Measurements from ENCODE around the gene TJP1.
A peak's percentile ranks its signal among the peaks of the same experiment; 100 is the strongest.

Gene TJP1

GRCh38 chr15:29776859-29777258, 45.4 kb downstream of the TJP1 start (continued):
- TF ChIP-seq ISL1 (CRISPR knock-in tag; IDR thresholded peaks at IDR 0.05) = no peak

- TF ChIP-seq SNAI2 (CRISPR knock-in tag; IDR thresholded peaks at IDR 0.05) = no peak
- no peak for TF ChIP-seq CREB5 (CRISPR knock-in tag; IDR thresholded peaks at IDR 0.05; ENCODE audit: low read depth)
- TF ChIP-seq ZNF8 (CRISPR knock-in tag; IDR thresholded peaks at IDR 0.05) = no peak
- no peak for TF ChIP-seq BACH2 (CRISPR knock-in tag; IDR thresholded peaks at IDR 0.05; ENCODE audit: borderline replicate concordance)
- no peak for TF ChIP-seq ISL1 (CRISPR knock-in tag; IDR thresholded peaks at IDR 0.05)
- no peak for TF ChIP-seq ARNTL (CRISPR knock-in tag; IDR thresholded peaks at IDR 0.05; ENCODE audit: borderline replicate concordance, low read depth)
- no peak for TF ChIP-seq OSR1 (CRISPR knock-in tag; IDR thresholded peaks at IDR 0.05)
- TF ChIP-seq ZFP3 (CRISPR knock-in tag; IDR thresholded peaks at IDR 0.05) = no peak
- TF ChIP-seq RARB (CRISPR knock-in tag; IDR thresholded peaks at IDR 0.05) = no peak
- peak; percentile 43; the same call in 1 of the 3 replicates for ATAC-seq
Measured at GRCh38 chr15:29774900-29775299, 47.4 kb downstream of the TJP1 start.

- ATAC-seq = no peak
Measured at GRCh38 chr15:29773816-29774215, 48.5 kb downstream of the TJP1 start.

GRCh38 chr15:29773000-29773399, 49.3 kb downstream of the TJP1 start:
- ATAC-seq = no peak
- no peak for TF ChIP-seq CREB5 (CRISPR knock-in tag; IDR thresholded peaks at IDR 0.05; ENCODE audit: low read depth)
- TF ChIP-seq ZNF8 (CRISPR knock-in tag; IDR thresholded peaks at IDR 0.05) = no peak
- no peak for TF ChIP-seq BACH2 (CRISPR knock-in tag; IDR thresholded peaks at IDR 0.05; ENCODE audit: borderline replicate concordance)
- TF ChIP-seq CSDC2 (CRISPR knock-in tag; IDR thresholded peaks at IDR 0.05) = no peak
- no peak for TF ChIP-seq TSHZ2 (CRISPR knock-in tag; IDR thresholded peaks at IDR 0.05)
- no peak for TF ChIP-seq ISL1 (CRISPR knock-in tag; IDR thresholded peaks at IDR 0.05)
- TF ChIP-seq POU6F1 (CRISPR knock-in tag; IDR thresholded peaks at IDR 0.05; ENCODE audit: borderline replicate concordance, low read depth) = no peak
- TF ChIP-seq ARNTL (CRISPR knock-in tag; IDR thresholded peaks at IDR 0.05; ENCODE audit: borderline replicate concordance, low read depth) = no peak
- no peak for TF ChIP-seq RARB (CRISPR knock-in tag; IDR thresholded peaks at IDR 0.05)
- no peak for TF ChIP-seq ZNF565 (CRISPR knock-in tag; conservative IDR thresholded peaks at IDR 0.05; ENCODE audit: low read depth)
- TF ChIP-seq GLIS3 (CRISPR knock-in tag; IDR thresholded peaks at IDR 0.05) = no peak

More at GRCh38 chr15:29773816-29774215, 48.5 kb downstream of the TJP1 start:
- TF ChIP-seq RARB (CRISPR knock-in tag; IDR thresholded peaks at IDR 0.05) (no peak), ZNF70 (CRISPR knock-in tag; IDR thresholded peaks at IDR 0.05) (no peak), ZFP30 (CRISPR knock-in tag; IDR thresholded peaks at IDR 0.05) (no peak), SNAI2 (CRISPR knock-in tag; IDR thresholded peaks at IDR 0.05) (no peak), TCF4 (CRISPR knock-in tag; IDR thresholded peaks at IDR 0.05; ENCODE audit: borderline replicate concordance) (no peak), CSRNP3 (CRISPR knock-in tag; IDR thresholded peaks at IDR 0.05) (no peak), CREB5 (CRISPR knock-in tag; IDR thresholded peaks at IDR 0.05; ENCODE audit: low read depth) (no peak), ZC3H10 (CRISPR knock-in tag; IDR thresholded peaks at IDR 0.05) (no peak), POU6F1 (CRISPR knock-in tag; IDR thresholded peaks at IDR 0.05; ENCODE audit: borderline replicate concordance, low read depth) (no peak), PPARA (CRISPR knock-in tag; IDR thresholded peaks at IDR 0.05; ENCODE audit: borderline replicate concordance) (no peak), ARNTL (CRISPR knock-in tag; IDR thresholded peaks at IDR 0.05; ENCODE audit: borderline replicate concordance, low read depth) (no peak), OSR1 (CRISPR knock-in tag; IDR thresholded peaks at IDR 0.05) (no peak)
